CD8-positive, alpha-beta memory T cell (primary cell): Measurements from ENCODE around the gene CRADD. TPM values are rescaled to one million over a fixed set of nuclear protein-coding genes. Genes with fewer than 3 reads are reported as not detected.

Source experiments
- CTCF ChIA-PET: fragments of 350-600 bp; sonication (Branson Sonifier 250); formaldehyde crosslinking; loops from one replicate; lab custom pipeline; 2021; ENCODE audit warnings: antibody characterized with exemption; lab: Charles Lee
- POLR2A ChIA-PET: fragments of 350-600 bp; sonication (Branson Sonifier 250); formaldehyde crosslinking; loops from one replicate; lab custom pipeline; 2021; ENCODE audit warnings: antibody characterized with exemption; lab: Charles Lee
- DNase-seq, 5 donors: peaks; one replicate each; pipeline versions ENCODE4 v3.0.0 to v3.0.0-alpha.2; 2020 to 2022; ENCODE audit warnings: mixed read lengths in 1 of 5
- H3K27ac ChIP-seq: one replicate; pipeline ENCODE4 v1.7.0; 2013; ENCODE audit warnings: low read depth, mild to moderate bottlenecking, low read length, moderate library complexity
- H3K27me3 ChIP-seq: 2 replicates; pipeline ENCODE4 v1.7.0; 2013; ENCODE audit warnings: low read length, mild to moderate bottlenecking; ENCODE audit not compliant: insufficient read depth, poor library complexity, severe bottlenecking
- H3K36me3 ChIP-seq: 2 replicates; pipeline ENCODE4 v1.7.0; 2013; ENCODE audit warnings: mild to moderate bottlenecking, low read length, moderate library complexity; ENCODE audit not compliant: insufficient read depth
- H3K4me1 ChIP-seq: 2 replicates; pipeline ENCODE4 v1.7.0; 2013; ENCODE audit warnings: mild to moderate bottlenecking, low read length, moderate library complexity; ENCODE audit not compliant: insufficient read depth
- H3K4me3 ChIP-seq: 2 replicates; pipeline ENCODE4 v1.7.0; 2013; ENCODE audit warnings: mild to moderate bottlenecking, low read length
- H3K9me3 ChIP-seq: 2 replicates; pipeline ENCODE4 v1.7.0; 2013; ENCODE audit warnings: mild to moderate bottlenecking, low read length
- H3K27ac Mint-ChIP-seq, 8 donors: one replicate each; pipeline ENCODE4 v1.8.0; 2020 to 2021; ENCODE audit warnings: mixed read lengths in 8 of 8, mild to moderate bottlenecking in 6 of 8, inconsistent platforms in 3 of 8, moderate library complexity in 3 of 8
- H3K27me3 Mint-ChIP-seq, 2 donors: one replicate each; pipeline ENCODE4 v1.8.0; 2020 to 2021; ENCODE audit warnings: mixed read lengths in 2 of 2, mild to moderate bottlenecking in 1 of 2, moderate library complexity in 1 of 2
- H3K36me3 Mint-ChIP-seq, 3 donors: one replicate each; pipeline ENCODE4 v1.8.0; 2020 to 2021; ENCODE audit warnings: mixed read lengths in 3 of 3, inconsistent platforms in 1 of 3, mild to moderate bottlenecking in 1 of 3
- H3K4me1 Mint-ChIP-seq, 3 donors: one replicate each; pipeline ENCODE4 v1.8.0; 2020 to 2021; ENCODE audit warnings: mixed read lengths in 3 of 3, inconsistent platforms in 1 of 3, mild to moderate bottlenecking in 1 of 3
- H3K4me3 Mint-ChIP-seq, 7 donors: one replicate each; pipeline ENCODE4 v1.8.0; 2020 to 2021; ENCODE audit warnings: mixed read lengths in 7 of 7, mild to moderate bottlenecking in 6 of 7, moderate library complexity in 4 of 7, inconsistent platforms in 2 of 7
- H3K9me3 Mint-ChIP-seq, 5 donors: one replicate each; pipeline ENCODE4 v1.8.0; 2020 to 2022; ENCODE audit warnings: mixed read lengths in 5 of 5, mild to moderate bottlenecking in 3 of 5, moderate library complexity in 2 of 5, inconsistent platforms in 1 of 5
- polyA plus RNA-seq: library from polyadenylated mRNA; unstranded; fragments of 300-500 nt; fragmentation: Illumina TruSeq; gene quantifications from one replicate; pipeline ENCODE4 v1.2.3, GENCODE V29; 2021
- total RNA-seq, 2 experiments: library from RNA; stranded (reverse); gene quantifications; one replicate each; pipeline ENCODE4 v1.2.3, GENCODE V29; 2021

Gene CRADD
- total and polyA plus RNA-seq, 3 experiments from 2014 or later = 8.6 to 13.2 (median 11.7) TPM

GRCh38 chr12:93663006-93663728 lies 14.0 kb upstream of the CRADD start:
- Histone ChIP-seq H3K36me3 (no peaks in the 10 kb centered on the region), H3K9me3 (no peaks in the 10 kb centered on the region), H3K4me1 (no peaks in the 10 kb centered on the region), H3K27me3 (no peaks in the 10 kb centered on the region), H3K4me3 (no peak overlapping the region), H3K27ac (no peak overlapping the region)
- ChIA-PET CTCF (no interaction called here), POLR2A (no interaction called here)
- H3K4me1 Mint-ChIP-seq = no peaks in the 10 kb centered on the region
- H3K36me3 Mint-ChIP-seq = peaks cover 0 to 7% (median 3%) of the 10 kb centered on the region in 3 donors
- no peaks in the 10 kb centered on the region for H3K9me3 Mint-ChIP-seq
- no peak for DNase-seq
- no peak overlapping the region for H3K4me3 Mint-ChIP-seq
- H3K27me3 Mint-ChIP-seq = peaks cover 3 to 18% of the 10 kb centered on the region in 2 donors
- H3K27ac Mint-ChIP-seq = no peak overlapping the region

- H3K36me3 ChIP-seq = no peaks in the 10 kb centered on the region
Observed at GRCh38 chr12:93663729-93664084, 13.5 kb upstream of the CRADD start.

DNA sequence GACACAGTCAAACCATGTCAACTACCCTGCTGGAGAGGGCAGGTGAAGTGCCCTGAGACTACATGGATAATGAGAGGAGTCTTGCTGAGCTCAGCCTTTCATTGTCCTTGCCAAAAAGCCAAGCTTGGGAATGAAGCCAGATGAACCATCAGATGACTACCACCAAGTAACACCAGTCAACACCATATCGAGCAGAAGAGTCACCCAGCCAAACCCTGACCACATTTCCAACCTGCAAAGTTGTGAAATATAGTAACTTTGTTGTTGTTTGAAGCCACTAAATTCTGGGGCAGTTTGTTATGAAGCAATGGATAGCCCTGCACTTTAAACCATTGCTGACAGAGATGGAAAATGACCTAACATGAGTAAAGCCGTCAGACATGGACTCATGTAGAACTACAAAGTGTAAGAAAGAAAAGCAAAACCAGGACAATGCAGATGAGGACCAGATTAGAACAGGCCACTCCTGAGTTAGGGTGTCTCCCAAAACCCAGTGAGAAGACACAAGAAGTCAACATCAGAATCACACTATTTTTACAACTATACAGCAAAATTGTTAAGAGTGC lies 12.5 kb upstream of the CRADD start:
- CTCF ChIA-PET = interaction anchor here (1.4 kb wide), 1 partner anchor 437 kb away, joined by 4 read pairs; no protein-coding TSS in a partner anchor
- H3K4me3 ChIP-seq = no peak overlapping the region
- H3K27me3 ChIP-seq = no peaks in the 10 kb centered on the region
- H3K9me3 ChIP-seq = no peaks in the 10 kb centered on the region
- H3K4me1 ChIP-seq = no peaks in the 10 kb centered on the region
- H3K27me3 Mint-ChIP-seq = peaks cover 4 to 15% of the 10 kb centered on the region in 2 donors
- H3K27ac Mint-ChIP-seq = peak overlapping the region in 1 of 8 donors; percentile 47
- H3K27ac ChIP-seq = no peak overlapping the region
- H3K36me3 ChIP-seq = no peaks in the 10 kb centered on the region
- H3K9me3 Mint-ChIP-seq = no peaks in the 10 kb centered on the region
- H3K4me1 Mint-ChIP-seq = no peaks in the 10 kb centered on the region
- POLR2A ChIA-PET = no interaction called here
- no peak overlapping the region for H3K4me3 Mint-ChIP-seq
- peaks cover 0 to 3% (median 2%) of the 10 kb centered on the region in 3 donors for H3K36me3 Mint-ChIP-seq
- DNase-seq = no peak

More at GRCh38 chr12:93663729-93664084, 13.5 kb upstream of the CRADD start:
- CTCF ChIA-PET = no interaction called here
- DNase-seq = no peak
- POLR2A ChIA-PET = no interaction called here
- H3K36me3 Mint-ChIP-seq = peaks cover 0 to 7% (median 3%) of the 10 kb centered on the region in 3 donors
- no peaks in the 10 kb centered on the region for H3K4me1 Mint-ChIP-seq
- H3K27me3 ChIP-seq = no peaks in the 10 kb centered on the region
- H3K27ac ChIP-seq = no peak overlapping the region
- no peak overlapping the region for H3K4me3 Mint-ChIP-seq
- no peak overlapping the region for H3K4me3 ChIP-seq
- no peaks in the 10 kb centered on the region for H3K9me3 ChIP-seq
- H3K4me1 ChIP-seq = no peaks in the 10 kb centered on the region
- H3K27ac Mint-ChIP-seq = no peak overlapping the region
- peaks cover 4 to 18% of the 10 kb centered on the region in 2 donors for H3K27me3 Mint-ChIP-seq
- H3K9me3 Mint-ChIP-seq = no peaks in the 10 kb centered on the region

GRCh38 chr12:93667672-93668071 lies 9.5 kb upstream of the CRADD start:
- no peak overlapping the region for H3K27ac ChIP-seq
- CTCF ChIA-PET = no interaction called here
- Mint-ChIP-seq H3K27ac (no peak overlapping the region), H3K27me3 (peaks cover 5 to 16% of the 10 kb centered on the region in 2 donors), H3K9me3 (no peaks in the 10 kb centered on the region), H3K4me3 (no peak overlapping the region), H3K4me1 (no peaks in the 10 kb centered on the region), H3K36me3 (peaks cover 0 to 3% (median 0%) of the 10 kb centered on the region in 3 donors)
- H3K36me3 ChIP-seq = no peaks in the 10 kb centered on the region
- H3K9me3 ChIP-seq = no peaks in the 10 kb centered on the region
- H3K27me3 ChIP-seq = no peaks in the 10 kb centered on the region
- no peaks in the 10 kb centered on the region for H3K4me1 ChIP-seq
- no peak for DNase-seq
- POLR2A ChIA-PET = no interaction called here
- H3K4me3 ChIP-seq = no peak overlapping the region

DNA sequence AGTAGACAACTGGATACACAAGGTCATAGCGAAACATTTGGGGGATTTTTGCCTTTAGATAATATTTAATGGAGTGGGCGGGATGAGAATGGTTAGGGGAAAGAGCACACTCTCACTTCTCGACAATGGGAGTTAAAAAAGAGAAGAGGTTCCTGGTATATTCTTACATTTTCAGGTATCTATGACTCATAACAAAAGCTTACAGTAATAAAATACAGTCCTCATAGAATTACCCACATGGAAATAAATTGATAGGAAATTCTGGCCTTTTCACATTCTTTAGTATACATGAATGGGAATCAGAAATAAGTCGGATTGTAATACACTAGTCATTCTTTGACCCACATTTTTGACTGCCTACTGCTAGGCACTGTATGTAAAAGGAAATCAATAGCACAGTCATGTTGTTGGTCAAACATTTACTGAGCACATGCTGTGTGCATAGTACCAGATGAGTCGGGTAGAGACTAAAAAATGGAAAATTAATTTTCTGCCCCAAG lies 8.2 kb upstream of the CRADD start:
- no peak overlapping the region for H3K27ac Mint-ChIP-seq
- no peak overlapping the region for H3K4me3 Mint-ChIP-seq

GRCh38 chr12:93669452-93669851 lies 7.7 kb upstream of the CRADD start:
- Mint-ChIP-seq H3K27me3 (peaks cover 5 to 25% of the 10 kb centered on the region in 2 donors), H3K36me3 (peaks cover 0 to 3% (median 0%) of the 10 kb centered on the region in 3 donors), H3K9me3 (no peaks in the 10 kb centered on the region), H3K4me1 (no peaks in the 10 kb centered on the region), H3K4me3 (no peak overlapping the region), H3K27ac (no peak overlapping the region)
- H3K27ac ChIP-seq = no peak overlapping the region
- ChIA-PET POLR2A (no interaction called here), CTCF (no interaction called here)
- H3K4me3 ChIP-seq = no peak overlapping the region
- DNase-seq = no peak
- no peaks in the 10 kb centered on the region for H3K9me3 ChIP-seq
- H3K36me3 ChIP-seq = no peaks in the 10 kb centered on the region
- no peaks in the 10 kb centered on the region for H3K4me1 ChIP-seq
- no peaks in the 10 kb centered on the region for H3K27me3 ChIP-seq

More for the DNA sequence above, 8.2 kb upstream of the CRADD start:
- Histone ChIP-seq H3K27ac (no peak overlapping the region), H3K4me3 (no peak overlapping the region), H3K9me3 (no peaks in the 10 kb centered on the region), H3K4me1 (no peaks in the 10 kb centered on the region), H3K27me3 (no peaks in the 10 kb centered on the region), H3K36me3 (no peaks in the 10 kb centered on the region)
- ChIA-PET CTCF (no interaction called here), POLR2A (no interaction called here)
- no peaks in the 10 kb centered on the region for H3K9me3 Mint-ChIP-seq
- H3K27me3 Mint-ChIP-seq = peaks cover 5 to 25% of the 10 kb centered on the region in 2 donors
- no peak for DNase-seq
- H3K4me1 Mint-ChIP-seq = no peaks in the 10 kb centered on the region
- peaks cover 0 to 3% (median 0%) of the 10 kb centered on the region in 3 donors for H3K36me3 Mint-ChIP-seq

DNA sequence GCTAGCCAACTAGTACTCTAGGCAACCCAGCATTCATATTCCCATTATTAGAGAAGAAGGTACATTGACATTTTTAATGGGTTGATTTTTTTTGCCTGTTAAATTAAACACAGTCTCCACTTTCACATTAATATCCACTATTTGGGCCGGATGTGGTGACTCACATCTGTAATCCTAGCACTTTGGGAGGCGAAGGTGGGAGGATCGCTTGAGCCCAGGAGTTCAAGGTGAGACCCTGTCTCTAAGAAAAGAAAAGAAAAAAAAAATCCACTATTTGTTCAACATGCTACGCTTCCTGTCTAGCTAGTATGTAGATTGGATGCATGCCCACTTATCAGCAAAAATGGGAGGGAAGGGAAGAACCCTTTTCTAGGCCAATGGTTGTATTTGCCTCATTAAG lies 7.1 kb upstream of the CRADD start:
- Mint-ChIP-seq H3K27me3 (peaks cover 5 to 26% of the 10 kb centered on the region in 2 donors), H3K4me3 (no peak overlapping the region), H3K4me1 (no peaks in the 10 kb centered on the region), H3K9me3 (no peaks in the 10 kb centered on the region), H3K27ac (no peak overlapping the region), H3K36me3 (peaks cover 0 to 3% (median 0%) of the 10 kb centered on the region in 3 donors)
- no peak overlapping the region for H3K4me3 ChIP-seq
- POLR2A ChIA-PET = no interaction called here
- H3K4me1 ChIP-seq = no peaks in the 10 kb centered on the region
- no peak for DNase-seq
- CTCF ChIA-PET = no interaction called here
- no peaks in the 10 kb centered on the region for H3K27me3 ChIP-seq
- H3K36me3 ChIP-seq = no peaks in the 10 kb centered on the region
- no peaks in the 10 kb centered on the region for H3K9me3 ChIP-seq
- no peak overlapping the region for H3K27ac ChIP-seq

GRCh38 chr12:93671044-93671443 lies 6.1 kb upstream of the CRADD start:
- POLR2A ChIA-PET = no interaction called here
- H3K9me3 ChIP-seq = no peaks in the 10 kb centered on the region
- H3K27me3 ChIP-seq = no peaks in the 10 kb centered on the region
- Mint-ChIP-seq H3K4me3 (no peak overlapping the region), H3K4me1 (no peaks in the 10 kb centered on the region), H3K27ac (no peak overlapping the region), H3K36me3 (no peaks in the 10 kb centered on the region), H3K9me3 (no peaks in the 10 kb centered on the region), H3K27me3 (peaks cover 5 to 31% of the 10 kb centered on the region in 2 donors)
- DNase-seq = no peak
- no peak overlapping the region for H3K4me3 ChIP-seq
- H3K36me3 ChIP-seq = no peaks in the 10 kb centered on the region
- H3K27ac ChIP-seq = no peak overlapping the region
- no peaks in the 10 kb centered on the region for H3K4me1 ChIP-seq
- CTCF ChIA-PET = no interaction called here
